ENCODE data around the gene DDAH1.

DDAH1 gene

GRCh38 chr1:85386068-85386722 lies 78.8 kb downstream of the DDAH1 start:
- no peak for DNase-seq

GRCh38 chr1:85379203-85380136 lies 85.5 kb downstream of the DDAH1 start:
- no peak for DNase-seq

GRCh38 chr1:85378534-85378933 lies 86.4 kb downstream of the DDAH1 start:
- DNase-seq = no peak

GRCh38 chr1:85376356-85376755 lies 88.6 kb downstream of the DDAH1 start:
- no peak for DNase-seq

- no peak for DNase-seq
Measured at GRCh38 chr1:85375493-85375892, 89.5 kb downstream of the DDAH1 start.

- no peak for DNase-seq
Measured at GRCh38 chr1:85374160-85374559, 90.8 kb downstream of the DDAH1 start.

- no peak for DNase-seq
Measured at GRCh38 chr1:85373378-85373708, 91.6 kb downstream of the DDAH1 start.

- no peak for DNase-seq
Measured at GRCh38 chr1:85372683-85373377, 92.1 kb downstream of the DDAH1 start.

GRCh38 chr1:85371021-85371420 lies 93.9 kb downstream of the DDAH1 start:
- no peak for DNase-seq

GRCh38 chr1:85368073-85368770 lies 96.7 kb downstream of the DDAH1 start:
- no peak for DNase-seq

- DNase-seq = no peak
Measured at GRCh38 chr1:85366391-85367170, 98.4 kb downstream of the DDAH1 start.

- no peak for DNase-seq
Measured at GRCh38 chr1:85365851-85366250, 99.1 kb downstream of the DDAH1 start.

GRCh38 chr1:85363521-85363920 lies 101.4 kb downstream of the DDAH1 start:
- no peak for DNase-seq

- no peak for DNase-seq
Measured at GRCh38 chr1:85363092-85363491, 101.9 kb downstream of the DDAH1 start.

GRCh38 chr1:85361606-85362296 lies 103.2 kb downstream of the DDAH1 start:
- DNase-seq = no peak

GRCh38 chr1:85360730-85361493 lies 104.0 kb downstream of the DDAH1 start:
- DNase-seq = no peak

GRCh38 chr1:85359874-85360721 lies 104.9 kb downstream of the DDAH1 start:
- no peak for DNase-seq

GRCh38 chr1:85358702-85359438 lies 106.1 kb downstream of the DDAH1 start:
- no peak for DNase-seq

- no peak for DNase-seq
Measured at GRCh38 chr1:85357817-85358216, 107.1 kb downstream of the DDAH1 start.

Data from NCI-H1092 treated with DMSO at 0.1 percent for 48 hours (cell line).